ENCODE measurements around the gene CCDC78.

- TF ChIP-seq POLR2AphosphoS5 (IDR thresholded peaks at IDR 0.05; ENCODE audit: low read depth, low read length) (no peak), POLR2A (IDR thresholded peaks at IDR 0.05; ENCODE audit: low read depth, low read length) (no peak), SPI1 (IDR thresholded peaks at IDR 0.05; ENCODE audit: low read depth, low read length) (no peak), TAF1 (IDR thresholded peaks at IDR 0.05; ENCODE audit: low read depth, low read length) (no peak), POU2F2 (IDR thresholded peaks at IDR 0.05; ENCODE audit: low read depth, low read length) (no peak)
These were observed 6.7 kb upstream of the CCDC78 start for GRCh38 chr16:732936-733335.
